Neuronal stem cell (in vitro differentiated cells): ENCODE results near the gene COL2A1.

Source experiments
- DNase-seq: peaks from one replicate; pipeline ENCODE4 v3.0.0-alpha.2; 2013; ENCODE audit warnings: low spot score
- H2AFZ ChIP-seq: one replicate; pipeline ENCODE4 v1.6.1; 2013; ENCODE audit warnings: mild to moderate bottlenecking, low read length, inconsistent platforms
- H2AK5ac ChIP-seq: 2 replicates; pipeline ENCODE4 v1.6.1; 2013; ENCODE audit warnings: low read depth, mild to moderate bottlenecking, inconsistent platforms, low read length, moderate library complexity, mixed read lengths
- H2BK120ac ChIP-seq: 2 replicates; pipeline ENCODE4 v1.6.1; 2013; ENCODE audit warnings: low read depth, mild to moderate bottlenecking, inconsistent platforms, low read length, moderate library complexity, mixed read lengths
- H2BK12ac ChIP-seq: one replicate; pipeline ENCODE4 v1.6.1; 2013; ENCODE audit warnings: low read length, inconsistent platforms
- H2BK15ac ChIP-seq: 2 replicates; pipeline ENCODE4 v1.6.1; 2013; ENCODE audit warnings: mild to moderate bottlenecking, low read length, inconsistent platforms, mixed read lengths
- H2BK5ac ChIP-seq: one replicate; pipeline ENCODE4 v1.6.1; 2013; ENCODE audit warnings: inconsistent platforms, mild to moderate bottlenecking, low read length, moderate library complexity
- H3K14ac ChIP-seq: one replicate; pipeline ENCODE4 v1.6.1; 2013; ENCODE audit warnings: low read length, inconsistent platforms
- H3K18ac ChIP-seq: 2 replicates; pipeline ENCODE4 v1.6.1; 2013; ENCODE audit warnings: low read length, inconsistent platforms
- H3K23ac ChIP-seq: 2 replicates; pipeline ENCODE4 v1.6.1; 2013; ENCODE audit warnings: low read depth, mild to moderate bottlenecking, mixed read lengths, low read length, inconsistent platforms; ENCODE audit not compliant: poor library complexity
- H3K27ac ChIP-seq: replicated peaks from 3 replicates; pipeline ENCODE4 v1.5.1; 2013; ENCODE audit warnings: low read length, inconsistent platforms
- H3K27me3 ChIP-seq, 3 experiments: 2 replicates each; pipeline ENCODE4 v1.6.1; 2013; ENCODE audit warnings: low read length in 3 of 3, mild to moderate bottlenecking in 2 of 3, inconsistent platforms in 1 of 3, low read depth in 1 of 3, mixed read lengths in 1 of 3, moderate library complexity in 1 of 3; ENCODE audit not compliant: control insufficient read depth in 3 of 3, insufficient read depth in 3 of 3
- H3K36me3 ChIP-seq, 2 donors: replicated peaks in 1 of 2; 2 replicates each; pipeline ENCODE4 v1.6.1; 2013; ENCODE audit warnings: low read length in 2 of 2; ENCODE audit not compliant: control insufficient read depth in 2 of 2, insufficient read depth in 2 of 2
- H3K4ac ChIP-seq: 2 replicates; pipeline ENCODE4 v1.6.1; 2013; ENCODE audit warnings: inconsistent platforms, mild to moderate bottlenecking, low read length, moderate library complexity
- H3K4me1 ChIP-seq, 2 donors: 1 replicate in 1 of 2; 2 replicates in 1 of 2; pipeline ENCODE4 v1.6.1; 2013; ENCODE audit warnings: low read length in 2 of 2, low read depth in 1 of 2; ENCODE audit not compliant: control insufficient read depth in 2 of 2, insufficient read depth in 1 of 2
- H3K4me2 ChIP-seq: one replicate; pipeline ENCODE4 v1.6.1; 2013; ENCODE audit warnings: mild to moderate bottlenecking, low read length, inconsistent platforms; ENCODE audit not compliant: insufficient read depth, poor library complexity, severe bottlenecking
- H3K4me3 ChIP-seq, 2 donors: 2 replicates each; pipeline ENCODE4 v1.5.1; 2013; ENCODE audit warnings: low read length in 2 of 2, mild to moderate bottlenecking in 2 of 2, inconsistent platforms in 1 of 2, moderate library complexity in 1 of 2
- H3K79me1 ChIP-seq: one replicate; pipeline ENCODE4 v1.6.1; 2013; ENCODE audit warnings: low read depth, mild to moderate bottlenecking, inconsistent platforms, low read length, moderate library complexity
- H3K9ac ChIP-seq: one replicate; pipeline ENCODE4 v1.6.1; 2013; ENCODE audit warnings: mild to moderate bottlenecking, low read depth, low read length, inconsistent platforms; ENCODE audit not compliant: poor library complexity
- H3K9me3 ChIP-seq, 2 donors: replicated peaks in 1 of 2; 2 replicates each; pipeline versions ENCODE3 to v1.6.1; 2013; ENCODE audit warnings: low read length in 2 of 2, mild to moderate bottlenecking in 2 of 2, inconsistent platforms in 1 of 2, low read depth in 1 of 2, mixed read lengths in 1 of 2, moderate library complexity in 1 of 2; ENCODE audit not compliant: control insufficient read depth in 2 of 2, insufficient read depth in 1 of 2
- H4K8ac ChIP-seq: one replicate; pipeline ENCODE4 v1.6.1; 2013; ENCODE audit warnings: low read depth, mild to moderate bottlenecking, inconsistent platforms, low read length, moderate library complexity
- H4K91ac ChIP-seq: one replicate; pipeline ENCODE4 v1.6.1; 2013; ENCODE audit warnings: low read length, low read depth, mild to moderate bottlenecking, inconsistent platforms; ENCODE audit not compliant: poor library complexity
- WGBS, 2 donors: extraction: QIAGEN DNeasy Blood & Tissue Kit; methylation state at CpG; one replicate each; pipeline ENCODE4 v1.1.7; 2013; ENCODE audit warnings: missing lambda C conversion rate in 2 of 2, mixed read lengths in 1 of 2; ENCODE audit not compliant: insufficient read length in 2 of 2, insufficient replicate concordance in 1 of 2; ENCODE audit errors: extremely low coverage in 2 of 2; 5-methylcytosine and 5-hydroxymethylcytosine counted together

Gene COL2A1

GRCh38 chr12:48043771-48044170, 39.5 kb upstream of the COL2A1 start:
- WGBS, 2 donors: no CpG with 5 or more reads among the region's 4 CpGs
- Histone ChIP-seq H3K23ac (no peak overlapping the region), H3K4me1 (peaks cover 0 to 5% of the 10 kb centered on the region in 2 donors), H4K8ac (no peak overlapping the region), H3K4me2 (no peak overlapping the region), H3K36me3 (peaks cover 17 to 70% of the 10 kb centered on the region in 2 donors), H2BK12ac (no peak overlapping the region), H4K91ac (no peak overlapping the region), H2BK15ac (no peak overlapping the region), H3K79me1 (no peaks in the 10 kb centered on the region), H2BK120ac (no peak overlapping the region), H3K9me3 (no peaks in the 10 kb centered on the region), H2AFZ (no peak overlapping the region), H2AK5ac (no peak overlapping the region), H3K14ac (no peak overlapping the region), H3K27ac (no peak overlapping the region), H3K4me3 (no peak overlapping the region), H3K27me3 (no peaks in the 10 kb centered on the region), H3K18ac (no peak overlapping the region), H3K4ac (no peak overlapping the region), H3K9ac (no peak overlapping the region), H2BK5ac (no peak overlapping the region)
- DNase-seq: no peak

- Histone ChIP-seq H3K23ac (no peak overlapping the region), H3K27me3 (no peaks in the 10 kb centered on the region), H2AFZ (no peak overlapping the region), H3K4me1 (peaks cover 13 to 15% of the 10 kb centered on the region in 2 donors), H2BK15ac (no peak overlapping the region), H2BK5ac (no peak overlapping the region), H3K27ac (no peak overlapping the region), H2AK5ac (no peak overlapping the region), H3K18ac (no peak overlapping the region), H3K4ac (no peak overlapping the region), H4K91ac (no peak overlapping the region), H3K14ac (no peak overlapping the region), H3K36me3 (peaks cover 15 to 51% of the 10 kb centered on the region in 2 donors), H3K4me3 (no peak overlapping the region), H3K4me2 (no peak overlapping the region), H3K9me3 (no peaks in the 10 kb centered on the region), H3K9ac (no peak overlapping the region), H2BK12ac (no peak overlapping the region), H4K8ac (no peak overlapping the region), H2BK120ac (no peak overlapping the region), H3K79me1 (no peaks in the 10 kb centered on the region)
- no peak for DNase-seq
- no CpG with 5 or more reads among the region's 5 CpGs for WGBS, 2 donors
Observed at GRCh38 chr12:48041591-48042423, 37.5 kb upstream of the COL2A1 start.

- Histone ChIP-seq H3K4ac (no peak overlapping the region), H2BK15ac (no peak overlapping the region), H3K27ac (no peak overlapping the region), H3K36me3 (peaks cover 9 to 36% of the 10 kb centered on the region in 2 donors), H3K79me1 (no peaks in the 10 kb centered on the region), H2AK5ac (no peak overlapping the region), H3K18ac (no peak overlapping the region), H3K4me2 (no peak overlapping the region), H3K27me3 (no peaks in the 10 kb centered on the region), H3K4me3 (no peak overlapping the region), H3K9ac (no peak overlapping the region), H2BK120ac (no peak overlapping the region), H2BK5ac (no peak overlapping the region), H2BK12ac (no peak overlapping the region), H3K4me1 (peaks cover 15 to 20% of the 10 kb centered on the region in 2 donors), H3K9me3 (no peaks in the 10 kb centered on the region), H2AFZ (no peak overlapping the region), H3K23ac (no peak overlapping the region), H3K14ac (no peak overlapping the region), H4K8ac (no peak overlapping the region), H4K91ac (no peak overlapping the region)
- DNase-seq: no peak
- no CpG with 5 or more reads among the region's 3 CpGs for WGBS, 2 donors
Observed at GRCh38 chr12:48040354-48040753, 36.1 kb upstream of the COL2A1 start.

GRCh38 chr12:48039151-48039550, 34.9 kb upstream of the COL2A1 start:
- Histone ChIP-seq H3K9ac (no peak overlapping the region), H3K4me1 (peaks cover 15 to 22% of the 10 kb centered on the region in 2 donors), H2BK120ac (no peak overlapping the region), H3K4ac (no peak overlapping the region), H3K27me3 (no peaks in the 10 kb centered on the region), H3K4me2 (no peak overlapping the region), H3K36me3 (peaks cover 0 to 24% of the 10 kb centered on the region in 2 donors), H2AFZ (no peak overlapping the region), H3K4me3 (no peak overlapping the region), H2BK12ac (no peak overlapping the region), H4K91ac (no peak overlapping the region), H3K14ac (no peak overlapping the region), H3K27ac (no peak overlapping the region), H4K8ac (no peak overlapping the region), H3K23ac (no peak overlapping the region), H2BK15ac (no peak overlapping the region), H3K9me3 (no peaks in the 10 kb centered on the region), H3K18ac (peak overlapping the region; percentile 11), H2BK5ac (no peak overlapping the region), H3K79me1 (no peaks in the 10 kb centered on the region), H2AK5ac (no peak overlapping the region)
- no peak for DNase-seq
- no CpG with 5 or more reads among the region's 1 CpG for WGBS, 2 donors
